Measurements from ENCODE around the gene EFCAB8.

The EFCAB8 gene

GRCh38 chr20:32858701-32859372, at the start of gene EFCAB8:
TSS of gene EFCAB8 (plus strand) at chr20:32858923. CDS start at chr20:32863793, 4,870 bp downstream.
- no peak for DNase-seq

GRCh38 chr20:32809907-32810306, 48.8 kb upstream of the EFCAB8 start:
- no peak for DNase-seq

- DNase-seq = no peak
Observed at GRCh38 chr20:32810941-32811340, 47.8 kb upstream of the EFCAB8 start.

- DNase-seq = no peak
Observed at GRCh38 chr20:32811886-32812285, 46.8 kb upstream of the EFCAB8 start.

GRCh38 chr20:32819992-32820697, 38.6 kb upstream of the EFCAB8 start:
- DNase-seq = peak; percentile 49

- DNase-seq = no peak
Observed at GRCh38 chr20:32820698-32821377, 37.9 kb upstream of the EFCAB8 start.

GRCh38 chr20:32822225-32822624, 36.5 kb upstream of the EFCAB8 start:
- DNase-seq = no peak

- no peak for DNase-seq
Observed at GRCh38 chr20:32823078-32823477, 35.6 kb upstream of the EFCAB8 start.

GRCh38 chr20:32823737-32824588, 34.8 kb upstream of the EFCAB8 start:
- no peak for DNase-seq

- peak; percentile 11 for DNase-seq
Observed at GRCh38 chr20:32828029-32828680, 30.6 kb upstream of the EFCAB8 start.

- no peak for DNase-seq
Observed at GRCh38 chr20:32829311-32830005, 29.3 kb upstream of the EFCAB8 start.

GRCh38 chr20:32830437-32830836, 28.3 kb upstream of the EFCAB8 start:
- no peak for DNase-seq

- DNase-seq = no peak
Observed at GRCh38 chr20:32831982-32832381, 26.7 kb upstream of the EFCAB8 start.

GRCh38 chr20:32832664-32833063, 26.1 kb upstream of the EFCAB8 start:
- no peak for DNase-seq

GRCh38 chr20:32834972-32835371, 23.8 kb upstream of the EFCAB8 start:
- DNase-seq = no peak

GRCh38 chr20:32837157-32837556, 21.6 kb upstream of the EFCAB8 start:
- DNase-seq = no peak

- DNase-seq = no peak
Observed at GRCh38 chr20:32839227-32839981, 19.3 kb upstream of the EFCAB8 start.

- DNase-seq = no peak
Observed at GRCh38 chr20:32839982-32840285, 18.8 kb upstream of the EFCAB8 start.

- no peak for DNase-seq
Observed at GRCh38 chr20:32841174-32841573, 17.5 kb upstream of the EFCAB8 start.

- no peak for DNase-seq
Observed at GRCh38 chr20:32841632-32842031, 17.1 kb upstream of the EFCAB8 start.
